GM19025 (cell line): ENCODE data around the gene IQCH.

Experiments used
- ATAC-seq: cut with Tn5 transposase; IDR thresholded peaks from one replicate; pipeline ENCODE4 v1.9.1; 2021; ENCODE audit warnings: mild to moderate bottlenecking, low read depth, moderate library complexity; ENCODE audit not compliant: unreplicated experiment

The IQCH gene

GRCh38 chr15:67551207-67551743, 296.7 kb downstream of the IQCH start:
- no peak for ATAC-seq
